Epithelial cell of esophagus (primary cell): ENCODE results near the gene EIF2AK2.

Experiments
- DNase-seq: peaks from one replicate; pipeline ENCODE4 v3.0.0; 2010; ENCODE audit warnings: low read depth
- H3K4me3 ChIP-seq: 2 replicates; pipeline ENCODE4 v1.5.1; 2011; ENCODE audit warnings: mild to moderate bottlenecking, low read length, control low read depth
- CTCF ChIP-seq: IDR thresholded peaks from 2 replicates; pipeline ENCODE4 v1.5.1; 2011; ENCODE audit warnings: low read depth, mild to moderate bottlenecking, low read length, control low read depth, inconsistent platforms; ENCODE audit not compliant: insufficient read depth; ENCODE audit errors: missing control alignments

The EIF2AK2 gene

DNA sequence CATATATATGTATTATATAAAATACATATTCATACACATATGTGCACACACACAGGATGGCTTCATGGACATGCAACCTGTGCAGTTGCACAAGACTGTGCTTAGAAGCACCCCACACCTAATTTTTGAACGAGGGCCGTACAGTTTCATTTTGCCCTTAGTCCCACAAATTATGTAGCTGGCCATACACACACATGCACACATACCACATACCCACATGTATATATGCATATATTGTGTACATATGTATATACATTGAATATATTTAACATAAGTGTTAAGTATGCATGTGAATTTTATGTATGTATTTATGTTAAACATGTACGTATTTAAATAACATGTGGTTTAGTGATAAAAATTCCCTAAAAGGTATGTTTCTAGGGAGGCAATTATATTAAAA is 54.2 kb downstream of the EIF2AK2 start:
- no peak for DNase-seq
- no peak for TF ChIP-seq CTCF
- H3K4me3 ChIP-seq, result no peak overlapping the region

- H3K4me3 ChIP-seq, result no peak overlapping the region
- DNase-seq, result no peak
- no peak for TF ChIP-seq CTCF
Observed at GRCh38 chr2:37100054-37100453, 56.7 kb downstream of the EIF2AK2 start.

DNA sequence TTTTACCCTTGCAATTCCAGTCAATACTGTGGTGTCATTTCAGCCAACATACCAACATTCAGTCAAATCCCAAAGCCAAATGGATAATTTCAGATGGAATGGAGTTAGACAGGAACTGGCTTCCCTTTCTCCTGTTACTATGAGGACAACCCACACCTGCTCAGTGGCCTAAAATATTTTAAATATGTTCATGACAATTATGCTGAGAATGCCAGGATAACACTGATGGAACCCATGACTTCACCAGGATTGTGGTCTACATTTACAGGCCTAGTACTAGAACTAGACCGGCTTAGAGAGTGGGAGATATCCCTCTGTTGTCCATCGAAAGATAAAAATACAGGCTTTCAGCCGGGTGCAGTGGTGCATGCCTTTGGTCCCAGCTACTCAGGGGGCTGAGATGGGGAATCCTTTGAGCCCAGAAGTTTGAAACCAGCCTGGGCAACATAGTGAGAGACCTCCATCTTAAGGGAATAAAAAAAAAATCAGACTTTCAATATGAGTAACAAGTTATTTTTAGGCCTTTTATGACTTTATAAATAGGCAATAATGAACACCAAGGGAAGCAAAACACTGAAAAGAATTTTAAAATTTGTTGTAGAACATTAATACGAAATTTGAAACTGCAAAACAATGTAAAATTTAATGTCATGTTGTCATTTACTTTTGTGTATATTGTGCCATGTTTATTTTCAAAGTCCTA is 58.2 kb downstream of the EIF2AK2 start:
- DNase-seq, result no peak
- TF ChIP-seq CTCF, result no peak
- H3K4me3 ChIP-seq, result no peak overlapping the region

DNA sequence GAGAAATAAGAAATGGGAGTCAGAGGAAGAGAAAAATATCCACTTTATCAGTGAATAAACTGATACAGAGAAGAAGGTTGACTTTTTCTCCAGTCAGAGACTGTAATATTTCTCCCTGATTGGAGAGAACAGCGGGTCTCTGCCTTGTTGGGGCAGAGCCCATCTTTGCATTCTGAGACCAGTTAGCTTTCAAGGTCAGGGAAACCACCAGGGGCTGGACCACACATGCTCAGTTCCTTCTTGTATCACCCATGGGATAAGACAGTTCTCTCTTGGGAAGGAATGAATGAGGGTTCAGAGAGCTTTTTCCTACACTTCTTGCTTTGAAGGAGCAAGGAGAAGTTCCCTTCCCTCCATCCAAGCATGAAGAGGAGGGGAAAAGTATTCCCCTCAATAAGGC is 60.2 kb downstream of the EIF2AK2 start:
- DNase-seq, result no peak
- no peak for TF ChIP-seq CTCF
- H3K4me3 ChIP-seq, result no peak overlapping the region

DNA sequence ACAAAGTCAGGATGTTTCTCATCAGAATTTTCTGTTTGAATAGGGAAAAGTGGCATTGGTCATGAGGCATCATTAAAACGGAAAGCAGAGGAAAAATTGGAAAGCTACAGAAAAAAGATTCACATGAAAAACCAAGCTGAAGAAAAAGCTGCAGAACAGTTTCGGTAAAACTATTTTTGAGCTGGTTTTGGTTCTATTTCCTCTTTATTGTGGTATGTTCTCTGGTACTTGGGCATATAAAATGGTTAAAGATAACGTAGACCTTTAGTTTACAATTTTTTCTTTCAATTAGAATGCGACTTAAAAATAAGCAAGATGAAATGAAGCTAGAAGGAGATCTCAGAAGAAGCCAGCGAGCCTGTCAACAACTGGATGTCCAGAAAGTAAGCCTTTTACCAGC is 64.9 kb downstream of the EIF2AK2 start:
- no peak for DNase-seq
- no peak overlapping the region for H3K4me3 ChIP-seq
- TF ChIP-seq CTCF, result no peak

DNA sequence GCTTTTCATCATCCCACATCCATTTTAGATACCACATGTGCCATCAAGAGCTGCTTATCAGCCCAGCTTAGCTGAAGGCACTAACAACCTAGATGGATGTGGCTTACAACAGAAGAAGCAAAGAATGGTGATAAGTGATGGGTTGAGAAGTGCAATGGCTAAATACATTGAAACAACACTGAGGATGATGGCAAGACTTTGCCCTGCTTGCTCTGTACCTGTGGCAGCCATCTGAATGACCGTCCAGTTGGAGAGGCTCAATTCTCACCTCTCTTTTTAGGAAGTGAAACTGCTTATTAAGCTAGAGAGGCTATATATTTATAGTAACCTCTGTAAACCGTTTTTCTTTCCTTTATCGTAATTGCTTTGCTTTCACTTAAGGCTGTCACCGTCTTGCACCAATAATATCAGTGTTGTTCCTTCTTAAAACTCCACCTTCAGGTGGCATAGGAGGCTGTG is 66.7 kb downstream of the EIF2AK2 start:
- TF ChIP-seq CTCF, result no peak
- no peak overlapping the region for H3K4me3 ChIP-seq
- no peak for DNase-seq

DNA sequence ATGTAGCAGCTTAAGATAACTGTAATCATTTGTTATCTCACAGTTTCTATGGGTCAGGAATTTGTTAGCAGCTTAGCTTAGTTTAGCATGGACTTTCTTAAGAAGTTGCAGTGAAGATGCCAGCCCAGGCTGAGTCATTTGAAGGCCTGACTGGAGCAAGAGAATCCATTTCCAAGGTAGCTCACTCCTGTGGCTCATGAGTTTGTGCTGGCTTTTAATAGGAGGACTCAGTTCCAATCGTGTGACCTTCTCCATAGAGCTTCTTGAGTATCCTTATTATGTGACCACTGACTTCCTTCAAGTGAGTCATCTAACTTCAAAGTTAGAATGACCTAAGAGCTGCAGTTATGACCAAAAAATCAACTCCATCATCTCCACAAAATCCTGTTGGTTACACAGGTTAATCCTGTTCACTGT is 71.0 kb downstream of the EIF2AK2 start:
- DNase-seq, result peak; percentile 55
- TF ChIP-seq CTCF, result no peak
- H3K4me3 ChIP-seq, result no peak overlapping the region
